GM21576 (cell line): ENCODE results near the gene CTDSP2.
A peak's percentile ranks its signal among the peaks of the same experiment; 100 is the strongest.
"Not testable (repeated sequence)": the region's sequence is repeated elsewhere in the genome, so short reads cannot be mapped to it uniquely, and the experiment has no call there.

Source experiments
- ATAC-seq: cut with Tn5 transposase; IDR thresholded peaks from one replicate; pipeline ENCODE4 v1.9.1; 2021; ENCODE audit warnings: mild to moderate bottlenecking, moderate library complexity; ENCODE audit not compliant: unreplicated experiment

Gene CTDSP2, protein sequence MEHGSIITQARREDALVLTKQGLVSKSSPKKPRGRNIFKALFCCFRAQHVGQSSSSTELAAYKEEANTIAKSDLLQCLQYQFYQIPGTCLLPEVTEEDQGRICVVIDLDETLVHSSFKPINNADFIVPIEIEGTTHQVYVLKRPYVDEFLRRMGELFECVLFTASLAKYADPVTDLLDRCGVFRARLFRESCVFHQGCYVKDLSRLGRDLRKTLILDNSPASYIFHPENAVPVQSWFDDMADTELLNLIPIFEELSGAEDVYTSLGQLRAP

DNA sequence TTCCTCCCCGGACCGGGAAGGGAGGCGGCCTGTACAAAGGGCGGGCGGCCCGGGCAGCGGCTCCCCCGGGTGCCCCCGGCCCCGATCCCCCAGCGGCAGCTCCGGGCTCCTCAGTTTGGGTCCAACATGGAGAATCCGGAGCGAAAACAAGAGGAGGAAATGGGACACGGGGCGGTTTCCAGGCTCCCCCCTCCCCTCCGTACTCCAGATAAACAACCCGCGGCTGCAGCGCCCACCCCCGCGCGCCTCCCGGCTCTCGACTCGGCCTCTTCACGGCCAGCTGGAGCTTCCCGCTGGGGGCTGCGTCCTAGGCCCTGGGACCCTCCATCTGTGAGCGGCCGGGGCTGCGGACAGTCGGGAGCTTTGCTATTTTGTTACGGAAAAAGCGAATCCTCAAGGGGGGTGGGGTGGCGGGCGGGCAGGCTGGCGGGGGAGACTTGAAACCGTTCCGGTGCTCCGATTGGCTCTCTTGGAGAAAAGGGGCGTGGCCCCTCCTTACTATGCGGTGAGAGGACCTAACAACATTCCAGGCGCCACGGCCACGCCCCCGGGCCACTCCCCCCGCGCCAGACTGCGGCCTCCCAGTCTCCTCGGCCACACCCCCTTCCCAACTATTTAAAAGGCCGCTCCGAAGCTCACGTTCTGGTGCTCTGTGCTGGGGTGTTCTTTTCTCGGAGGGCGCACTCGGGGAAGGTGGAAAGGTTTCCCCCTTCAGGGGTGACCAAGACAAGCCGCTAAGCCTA is at the start of gene CTDSP2:
Gene CTDSP2 (minus strand): TSS at position 153 of the 743 bp plus-strand sequence. CDS start 294 bp downstream, outside the sequence.
- peak; percentile 35 for ATAC-seq

DNA sequence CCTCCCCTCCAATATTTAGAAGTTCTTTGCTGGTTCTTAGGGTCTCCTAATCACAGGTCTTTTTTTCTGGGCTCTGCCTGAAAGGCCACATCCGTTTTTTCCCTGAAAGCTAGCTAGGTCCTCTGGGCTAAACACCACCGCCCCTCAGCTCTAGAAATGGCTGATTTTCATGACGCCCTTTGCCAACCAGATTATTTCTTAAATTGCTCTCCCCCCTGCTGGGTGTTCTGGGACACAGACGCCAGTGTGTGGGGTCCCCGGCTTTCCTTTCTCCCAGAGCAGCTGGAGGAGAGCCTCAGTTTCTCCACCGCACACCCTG is 49.5 kb upstream of the CTDSP2 start:
- ATAC-seq = no peak

DNA sequence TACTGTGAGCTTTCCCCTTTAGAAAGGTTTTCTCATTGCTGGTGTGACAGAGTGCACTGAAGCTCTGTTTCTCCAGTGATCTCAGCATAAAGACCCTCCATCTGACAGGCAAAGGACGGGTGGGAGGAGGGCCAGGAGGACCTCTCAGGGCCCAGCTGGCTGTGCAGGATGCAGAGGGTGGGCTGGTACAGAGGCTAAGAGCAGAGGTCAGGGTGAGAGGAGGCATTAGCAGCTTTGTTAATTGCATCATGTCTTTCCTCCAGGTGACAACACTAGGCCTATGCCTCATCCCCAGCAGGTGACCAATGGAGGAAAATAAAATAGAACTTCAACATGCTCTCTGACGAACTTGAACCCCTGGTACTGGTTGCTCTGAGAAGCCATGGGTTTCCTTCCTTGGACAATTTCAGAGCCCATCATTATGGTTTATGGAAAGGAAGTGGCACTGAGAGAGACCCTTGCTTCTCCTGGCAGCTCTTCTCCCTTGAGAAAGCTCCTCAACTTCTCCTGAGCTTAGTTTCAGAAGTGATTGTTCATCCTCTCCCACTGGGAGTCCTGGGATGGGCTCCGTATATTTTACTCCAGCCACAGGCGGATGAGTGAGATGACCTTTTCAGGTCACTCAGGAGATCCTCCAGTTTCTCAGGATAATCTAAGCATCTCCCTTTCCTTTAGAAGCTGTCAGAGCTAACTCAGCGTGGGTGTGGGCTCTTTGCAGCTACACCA is 49.0 kb upstream of the CTDSP2 start:
- no peak for ATAC-seq

DNA sequence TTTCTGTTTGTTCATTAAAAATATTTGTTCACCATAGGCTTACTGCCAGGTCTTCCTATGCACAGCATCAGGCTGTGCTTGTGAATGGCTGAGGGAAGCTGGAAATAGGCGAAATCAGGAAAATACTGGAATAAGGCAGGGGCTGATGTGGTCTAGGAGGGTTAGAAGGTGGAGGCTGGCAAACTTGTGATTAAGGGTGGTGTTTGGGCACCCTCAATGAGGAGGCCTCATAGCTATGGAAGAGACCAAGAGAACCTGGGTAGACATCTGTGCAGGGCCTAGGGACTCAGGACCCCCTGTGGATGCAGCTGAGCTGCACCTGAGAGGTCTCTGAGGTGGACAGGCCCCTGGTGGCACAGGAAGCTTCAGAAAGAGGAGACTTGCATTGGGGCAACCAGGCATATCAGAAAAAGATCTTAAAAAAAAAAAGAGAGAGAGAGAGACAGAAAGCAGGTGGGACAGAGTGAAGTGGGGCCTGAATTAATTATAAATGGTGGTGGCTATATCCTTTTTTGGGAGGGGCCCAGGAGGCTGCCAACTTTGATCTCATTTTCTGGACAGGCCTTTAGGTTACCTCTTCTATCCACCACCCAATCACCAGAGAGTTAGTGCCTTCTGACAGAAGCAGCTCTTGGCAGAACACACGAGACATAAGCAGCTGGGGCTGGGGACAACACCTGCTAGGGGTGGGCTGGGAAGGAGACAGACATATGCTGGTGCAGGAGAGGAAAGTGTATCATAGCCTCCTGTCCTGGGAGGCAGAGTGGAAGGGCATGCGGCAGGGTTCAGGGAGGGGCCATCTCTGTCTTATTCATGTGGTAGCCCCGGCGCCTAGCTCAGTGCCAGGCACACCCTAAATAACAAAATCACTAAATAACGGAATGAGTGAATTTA is 48.1 kb upstream of the CTDSP2 start:
- ATAC-seq = no peak

DNA sequence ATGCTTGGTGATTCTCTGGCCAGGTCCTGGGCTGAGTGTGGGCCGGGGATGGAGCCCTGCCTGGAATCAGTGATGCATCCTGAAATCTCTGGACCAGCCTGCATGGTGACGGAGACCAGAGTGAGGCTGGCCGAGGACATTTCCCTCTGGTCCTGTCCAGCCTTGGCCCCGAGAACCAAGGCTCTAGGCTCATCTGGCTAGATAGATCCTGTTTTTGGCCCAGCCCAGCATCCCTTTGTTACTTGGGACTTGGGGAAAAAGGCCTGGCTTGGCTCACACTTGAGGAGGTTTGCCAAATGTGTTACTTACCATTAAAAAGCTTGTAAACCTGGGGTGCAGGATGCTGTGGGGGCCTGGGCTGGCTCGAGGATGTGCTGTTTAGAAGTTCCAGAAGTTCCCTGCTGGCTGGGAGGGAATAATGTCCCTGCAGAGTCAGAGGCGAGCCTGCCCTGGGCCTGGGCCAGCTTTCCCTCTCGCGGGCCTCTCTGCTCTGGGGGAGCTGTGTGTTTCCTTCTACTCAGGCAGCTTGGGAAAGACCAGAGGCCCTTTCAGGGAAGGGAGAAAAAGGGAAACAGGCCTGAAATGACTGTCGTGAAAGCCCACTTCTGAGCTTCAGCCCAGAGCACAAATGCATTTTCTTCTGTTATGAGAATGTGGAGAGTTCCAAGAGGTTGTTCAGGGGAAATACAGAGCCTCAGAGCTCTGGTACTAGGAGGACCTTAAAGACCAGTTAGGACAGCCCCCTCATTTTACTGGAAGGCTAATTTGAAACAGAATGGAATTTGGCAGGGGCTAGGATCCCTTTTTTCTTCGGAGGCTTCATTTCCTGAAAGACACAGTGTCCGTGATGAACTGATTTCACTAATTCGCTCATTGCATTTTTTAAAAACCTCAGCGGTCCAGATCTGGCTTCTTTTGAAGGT is 47.2 kb upstream of the CTDSP2 start:
- ATAC-seq = no peak

DNA sequence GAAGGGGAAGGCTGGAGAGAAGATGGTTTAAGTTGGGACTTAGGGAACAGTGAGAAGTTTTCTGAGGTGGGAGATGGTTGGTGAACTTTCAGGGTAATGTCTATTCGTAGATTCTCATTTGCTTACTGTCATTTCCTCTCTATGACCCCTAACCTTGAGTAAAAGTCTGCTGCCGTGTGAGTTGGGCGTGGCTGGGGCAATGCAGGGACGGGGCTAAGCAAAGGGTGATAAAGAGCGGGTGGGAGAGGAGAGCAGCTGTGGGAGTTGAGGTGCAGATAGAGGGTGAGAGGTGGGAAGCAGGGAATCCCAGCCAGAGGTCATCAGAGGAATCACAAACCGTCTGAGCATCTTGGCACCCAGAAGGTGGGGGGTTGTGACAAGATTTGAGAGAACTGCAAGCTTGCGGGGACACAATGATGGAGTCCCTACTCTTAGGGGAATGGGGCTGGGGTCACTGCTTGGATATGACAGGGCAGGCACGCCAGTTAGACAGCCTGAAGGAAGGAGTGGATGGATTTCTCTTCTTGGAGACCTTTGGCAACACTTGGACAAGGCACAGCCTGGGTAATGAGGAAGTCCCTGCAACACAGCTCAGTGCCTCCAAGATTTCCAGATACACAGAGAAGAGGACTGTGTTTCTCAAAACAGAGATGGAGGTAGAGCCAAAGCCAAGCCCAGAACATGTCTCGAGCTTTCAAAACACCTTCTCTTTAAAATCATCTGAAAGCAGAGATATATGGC is 45.9 kb upstream of the CTDSP2 start:
- ATAC-seq = no peak

DNA sequence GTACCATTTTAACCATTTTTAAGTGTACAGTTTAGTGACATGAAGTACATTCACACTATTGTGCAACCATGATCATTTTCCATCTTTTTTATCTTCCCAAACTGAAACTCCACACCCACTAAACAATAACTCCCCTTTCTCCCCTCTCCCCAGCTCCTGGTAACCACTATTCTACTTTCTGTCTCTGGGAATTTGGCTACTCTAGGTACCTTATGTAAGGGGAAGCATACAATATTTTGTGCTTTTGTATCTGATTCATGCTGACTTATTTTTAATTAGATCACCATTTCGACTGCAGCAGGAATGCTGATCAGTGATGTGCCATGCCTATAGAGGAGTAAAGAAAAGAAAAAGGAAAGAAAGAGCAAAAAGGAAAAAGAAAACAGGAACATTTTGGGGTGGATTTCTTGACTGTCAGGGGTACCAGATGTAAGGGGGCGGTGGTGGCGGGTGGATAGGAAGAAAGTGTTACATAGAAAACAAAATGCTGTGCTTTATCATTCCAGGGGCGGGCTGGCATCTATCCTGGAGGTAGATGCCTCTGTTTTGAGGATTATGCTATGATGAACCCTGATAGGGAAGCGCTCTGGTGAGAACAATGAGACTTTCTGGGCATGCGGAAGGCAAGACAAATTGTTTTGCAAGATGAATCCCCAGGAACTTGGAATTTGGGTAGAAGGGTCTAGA is 45.2 kb upstream of the CTDSP2 start:
- ATAC-seq = no peak

DNA sequence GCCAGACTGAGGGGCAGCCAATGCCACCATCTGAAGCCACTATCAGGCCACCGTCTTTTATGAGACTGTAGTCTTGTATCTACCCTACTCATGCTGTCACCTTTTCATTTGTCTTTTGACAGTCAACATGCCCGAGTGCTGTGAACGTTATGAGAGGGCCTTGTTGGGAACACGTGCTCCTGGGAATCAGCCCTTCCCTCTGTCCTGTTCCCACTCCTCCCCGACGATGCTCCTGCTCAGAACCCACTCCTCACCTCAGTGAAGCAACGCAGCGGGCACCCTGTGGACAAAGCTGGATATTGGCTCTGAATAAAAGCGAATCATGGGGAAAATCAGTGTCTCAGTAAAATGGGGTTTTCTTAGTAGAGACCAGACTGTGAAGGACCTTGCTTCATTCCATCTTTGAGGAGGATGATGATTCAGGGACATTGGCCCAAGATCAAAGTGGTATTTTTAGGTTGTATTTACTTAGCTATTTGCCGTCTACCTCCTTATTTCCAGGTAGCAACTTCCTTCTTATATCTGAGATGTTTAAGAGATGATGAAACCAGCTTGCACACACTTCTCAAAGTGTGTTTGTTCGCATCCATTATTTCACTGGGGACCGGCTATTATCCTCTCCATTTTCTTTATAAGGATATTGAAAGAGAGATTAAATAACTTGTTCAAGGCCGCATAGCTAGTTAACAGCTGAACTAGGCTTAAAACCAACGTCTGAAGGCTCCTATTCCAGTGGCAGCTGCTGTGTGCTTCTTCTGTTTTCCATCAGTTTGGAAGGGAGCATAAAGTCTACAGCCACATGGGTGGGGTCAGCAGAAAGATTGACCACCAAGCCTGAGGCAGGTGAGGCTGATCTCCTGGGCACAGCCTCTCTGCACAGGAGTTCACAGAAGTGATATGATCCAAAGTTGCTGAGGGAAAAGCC is 43.9 kb upstream of the CTDSP2 start:
- no peak for ATAC-seq

DNA sequence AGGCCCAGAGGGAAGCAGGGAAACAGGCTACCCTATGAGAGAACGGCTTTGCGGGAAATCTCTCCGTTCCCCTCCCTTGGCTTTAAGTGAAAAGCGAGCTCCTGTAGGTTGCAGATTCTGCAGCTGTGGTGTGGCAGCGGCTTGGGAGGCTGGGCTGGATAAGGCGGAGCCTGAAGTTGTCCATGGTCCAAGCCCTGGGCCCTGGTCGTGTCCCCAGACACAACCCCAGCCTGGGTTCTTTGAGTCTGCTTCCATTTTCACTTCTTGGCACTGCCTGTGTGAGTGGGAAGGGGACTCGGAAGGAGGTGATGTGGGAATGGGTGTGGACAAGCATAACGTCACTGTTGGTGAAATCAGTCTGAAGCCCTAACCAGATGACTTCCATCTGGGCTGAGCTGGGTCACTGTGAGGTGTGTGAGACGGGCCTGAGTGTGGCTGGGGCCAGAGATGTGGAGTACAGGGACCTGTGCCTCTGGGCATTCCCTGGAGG is 43.0 kb upstream of the CTDSP2 start:
- ATAC-seq = no peak

DNA sequence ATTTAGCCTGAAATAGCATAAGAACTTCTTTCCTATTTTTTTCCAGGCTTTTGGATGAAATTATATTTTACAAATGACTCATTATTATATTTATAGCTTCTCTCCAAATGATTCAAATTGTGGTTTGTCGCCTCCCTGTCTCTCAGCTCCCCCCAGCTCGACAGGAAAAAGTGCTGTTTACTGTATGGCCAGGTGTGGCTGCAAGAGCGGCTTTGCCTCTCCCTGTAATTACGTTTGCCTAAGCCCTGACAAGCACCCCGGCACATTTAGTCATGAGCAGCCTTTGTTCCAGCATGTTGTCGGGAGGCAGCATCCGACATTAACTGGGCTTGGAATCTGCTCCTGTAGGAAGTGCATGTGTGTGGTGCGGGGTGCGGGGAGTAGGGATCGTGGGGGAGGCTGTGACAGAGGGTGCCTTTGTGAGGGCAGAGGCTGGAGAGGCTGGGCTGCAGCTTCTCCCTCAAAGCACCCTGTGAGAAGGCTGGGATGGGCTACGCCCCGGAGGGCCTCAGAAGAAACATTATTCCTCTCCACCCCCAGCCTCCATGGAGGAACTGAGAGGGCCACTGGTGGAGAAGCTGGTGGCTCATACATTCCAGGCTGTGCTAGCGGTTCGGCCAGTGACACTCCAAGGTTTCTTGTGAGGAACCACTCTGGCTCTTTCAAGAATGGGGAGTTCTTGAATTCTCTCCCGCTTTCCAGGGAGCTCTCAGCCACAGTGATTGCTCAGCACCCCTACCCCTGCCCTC is 42.1 kb upstream of the CTDSP2 start:
- ATAC-seq = no peak

DNA sequence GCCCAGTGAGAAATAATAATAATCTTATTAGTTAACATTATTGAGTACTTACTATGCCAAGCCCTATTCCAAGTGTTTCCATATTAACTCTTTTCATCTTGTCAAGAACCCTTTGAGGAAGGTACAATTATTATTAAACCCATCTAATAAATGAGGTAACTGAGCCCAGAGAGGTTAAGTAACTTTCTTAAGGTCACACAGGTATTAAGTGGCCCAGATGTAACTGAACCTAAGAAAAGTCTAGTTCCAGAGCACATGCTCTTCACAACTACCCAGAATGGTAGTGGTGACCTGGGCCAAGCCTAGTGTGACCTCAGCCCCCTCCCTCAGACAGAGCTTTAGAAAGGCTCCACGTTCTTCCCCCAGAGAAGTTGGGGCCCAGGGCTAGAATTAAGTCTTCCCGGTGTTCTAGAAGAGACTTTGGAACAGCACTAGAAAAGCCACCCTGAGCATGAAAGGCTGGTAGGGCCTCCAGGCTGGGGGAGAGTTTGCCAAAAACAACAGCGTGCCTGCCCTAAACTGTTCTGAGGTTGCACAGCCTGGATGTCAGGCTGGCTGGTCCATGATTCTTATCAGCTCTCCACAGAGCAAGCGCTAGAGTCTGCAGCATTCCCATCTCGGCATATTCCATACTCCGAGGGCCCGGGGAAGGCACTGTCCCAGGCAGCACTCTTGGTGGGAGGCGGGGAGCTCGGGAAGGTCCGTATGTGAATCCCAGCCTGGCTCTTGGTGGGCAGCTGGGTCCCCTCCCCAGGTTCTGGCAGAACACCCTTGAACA is 41.3 kb upstream of the CTDSP2 start:
- ATAC-seq = no peak

DNA sequence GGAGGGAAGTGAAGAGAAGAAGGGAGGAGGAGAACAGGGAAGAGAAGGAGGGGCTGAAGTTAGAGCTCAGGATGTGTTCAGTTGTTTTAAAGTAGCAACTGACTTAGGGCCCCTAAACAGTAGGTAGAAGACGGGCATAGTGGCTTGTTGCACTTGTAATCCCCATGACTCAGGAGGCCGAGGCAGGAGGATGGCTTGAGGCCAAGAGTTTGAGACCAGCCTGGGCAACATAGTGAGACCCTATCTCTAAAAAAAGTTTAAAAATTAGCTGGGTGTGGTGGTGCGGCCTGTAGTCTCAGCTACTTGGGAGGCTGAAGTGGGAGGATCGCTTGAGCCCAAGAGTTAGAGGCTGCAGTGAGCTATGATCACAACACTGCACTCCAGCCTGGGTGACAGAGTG is 40.4 kb upstream of the CTDSP2 start:
- ATAC-seq = not testable (repeated sequence)

DNA sequence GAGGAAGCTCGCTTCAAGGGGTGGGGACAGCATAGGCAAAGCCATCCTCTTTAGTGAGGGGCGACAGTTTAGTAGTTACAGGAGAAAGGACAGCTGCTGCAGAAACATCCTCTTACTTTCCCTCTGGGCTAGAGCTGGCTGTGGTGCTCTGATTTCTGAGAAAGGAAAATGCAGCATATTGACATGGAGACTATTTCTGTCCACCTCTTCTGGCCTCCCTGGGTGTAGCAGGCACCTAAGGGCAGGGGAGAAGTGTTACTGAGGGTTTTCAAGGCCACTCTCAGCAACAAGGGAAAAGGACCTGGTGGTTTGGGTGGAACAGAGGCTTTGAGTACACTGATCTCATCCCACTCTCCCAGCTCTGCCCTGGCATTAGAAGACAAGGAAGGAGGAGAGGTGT is 40.0 kb upstream of the CTDSP2 start:
- no peak for ATAC-seq

DNA sequence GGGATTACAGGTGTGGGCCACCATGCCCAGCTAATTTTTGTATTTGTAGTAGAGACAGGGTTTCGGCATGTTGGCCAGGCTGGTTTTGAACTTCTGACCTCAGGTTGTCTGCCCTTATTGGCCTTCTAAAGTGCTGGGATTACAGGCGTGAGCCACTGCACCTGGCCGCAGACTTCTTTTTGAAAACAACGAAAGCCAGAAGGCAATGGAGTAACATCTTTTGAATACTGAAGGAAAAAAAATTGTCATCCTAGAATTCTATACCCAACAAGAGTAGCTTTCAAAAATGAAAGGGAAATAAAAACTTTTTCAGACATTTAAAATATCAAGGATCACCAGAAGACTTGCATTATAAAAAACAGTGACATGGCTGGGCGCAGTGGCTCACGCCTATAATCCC is 38.7 kb upstream of the CTDSP2 start:
- ATAC-seq = no peak

DNA sequence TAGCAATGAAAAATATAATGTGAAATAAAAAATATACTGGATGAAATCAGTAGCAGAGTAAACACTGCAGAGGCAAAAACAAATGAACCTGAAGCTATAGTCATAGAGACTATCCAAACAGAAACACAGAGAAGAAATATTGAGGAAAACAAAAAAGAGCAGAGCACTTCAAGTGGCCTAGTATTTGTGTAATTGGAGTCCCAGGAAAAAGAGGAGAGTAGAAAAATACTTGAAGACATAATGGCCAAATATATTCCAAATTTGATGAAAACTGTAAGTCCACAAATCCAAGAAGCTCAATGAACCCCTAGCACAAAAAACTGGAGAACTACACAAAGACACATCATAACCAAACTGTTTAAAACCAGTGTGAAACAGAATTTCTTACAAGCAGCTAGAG is 37.2 kb upstream of the CTDSP2 start:
- no peak for ATAC-seq

DNA sequence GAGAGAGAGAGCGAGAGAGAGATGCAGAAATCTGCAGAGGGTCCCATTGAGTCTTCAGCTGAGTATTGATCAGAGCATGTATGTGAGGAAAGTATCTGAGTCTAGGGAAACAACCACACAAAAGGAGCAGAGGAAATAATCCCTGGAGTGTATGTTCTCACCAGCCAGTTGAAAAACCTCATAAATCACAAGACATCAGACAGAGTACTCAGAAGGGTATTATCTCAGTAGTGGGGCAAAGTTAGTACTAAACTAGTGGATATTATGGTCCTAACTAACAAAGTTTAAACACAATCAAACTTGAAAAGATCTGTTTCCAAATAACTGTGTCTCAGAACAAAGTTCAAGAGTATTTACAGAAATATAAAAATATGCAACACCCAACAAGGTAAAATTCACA is 36.5 kb upstream of the CTDSP2 start:
- ATAC-seq = no peak
